Measurements from ENCODE around the gene GCHFR.

GCHFR gene

DNA sequence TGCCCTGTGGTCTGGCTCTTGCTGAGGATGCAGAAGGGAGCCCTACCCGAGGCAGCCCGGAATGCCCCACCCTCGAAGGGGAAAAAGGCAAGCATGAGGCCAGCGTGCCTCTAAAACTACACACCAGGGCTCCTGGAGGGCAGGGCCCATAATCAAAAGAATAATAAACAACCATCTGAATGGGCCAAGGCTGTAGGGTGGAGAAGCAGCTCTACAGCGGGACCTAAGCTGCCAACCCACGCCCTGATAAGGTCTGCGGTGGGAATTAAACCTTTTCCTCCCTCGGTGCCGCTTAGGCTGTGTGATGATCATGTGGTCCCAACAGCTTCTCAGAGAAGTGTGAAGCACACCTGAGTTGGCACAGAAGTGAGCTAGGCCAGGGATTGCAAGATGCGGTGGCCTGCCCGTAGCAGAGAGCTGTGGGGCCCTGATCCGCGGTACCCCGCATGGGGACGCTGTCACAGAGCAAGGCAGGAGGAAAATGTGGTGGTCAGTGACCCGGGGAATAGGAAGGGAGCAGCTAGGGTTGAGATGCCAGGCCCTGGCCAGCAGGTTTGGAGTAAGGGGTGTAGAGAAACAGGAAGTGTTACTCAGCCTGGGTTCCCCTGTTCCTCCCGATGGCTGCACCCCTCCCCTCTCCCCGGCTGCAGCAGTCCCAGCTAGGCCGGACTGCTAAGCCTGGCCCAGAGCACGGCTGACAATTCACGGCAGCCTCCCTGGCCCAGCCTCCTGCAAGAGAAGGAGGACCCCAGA is 4.8 kb downstream of the GCHFR start (continued):
- TF ChIP-seq MYNN (tag by site-specific recombination; IDR thresholded peaks at IDR 0.05; ENCODE audit: borderline replicate concordance) (no peak), ZBTB7A (tag by site-specific recombination; IDR thresholded peaks at IDR 0.05; ENCODE audit: low read depth) (no peak), REPIN1 (tag by site-specific recombination; IDR thresholded peaks at IDR 0.05; ENCODE audit: low read depth) (no peak), ZNF19 (tag by site-specific recombination; IDR thresholded peaks at IDR 0.05; ENCODE audit: low read depth) (no peak)

DNA sequence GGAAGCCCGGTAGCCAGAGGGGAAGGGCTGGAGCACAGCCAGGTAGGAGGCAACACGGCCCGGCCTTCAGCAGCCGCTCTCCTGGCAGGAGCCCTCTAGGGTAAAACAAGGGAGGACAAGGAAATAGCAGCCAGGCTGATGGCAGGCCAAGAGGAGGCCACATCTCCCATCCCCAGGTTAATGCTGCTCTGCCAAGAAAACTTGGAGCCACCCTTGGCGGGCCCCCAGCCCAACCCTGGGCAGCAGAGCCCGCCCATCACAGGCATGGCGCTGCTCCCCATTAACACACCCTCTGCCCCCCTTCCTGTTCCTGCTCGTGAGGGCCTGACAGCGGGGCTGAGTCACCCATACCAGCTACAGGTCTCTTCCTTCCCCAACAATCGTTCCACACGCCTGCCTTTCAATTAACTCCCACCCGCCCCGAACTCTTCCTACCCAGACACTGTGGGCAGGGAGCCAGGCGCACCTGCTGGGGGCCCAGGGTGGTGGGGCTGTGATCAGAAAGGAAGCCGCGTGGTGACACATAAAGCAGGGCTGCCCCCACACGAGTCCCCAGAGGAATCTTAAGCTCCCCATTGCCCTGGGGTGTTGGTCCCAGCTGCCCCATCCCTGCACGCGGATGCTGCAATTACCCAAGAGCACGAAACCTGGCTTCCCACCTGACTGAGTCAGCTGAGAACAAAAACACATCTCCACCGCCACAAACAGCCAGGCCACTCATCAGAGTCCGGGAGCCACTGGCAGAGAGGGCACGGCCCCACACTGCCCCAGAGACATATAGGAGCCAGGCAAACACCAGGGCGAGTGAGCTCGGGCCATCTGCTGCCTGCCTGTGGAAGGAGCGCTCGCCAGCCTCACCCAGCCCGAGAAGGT is 5.6 kb downstream of the GCHFR start, which contains the start of gene C15orf62:
C15orf62 (plus strand) TSS at position 707 of the 873 bp plus-strand sequence. CDS start 516 bp downstream, outside the sequence.
- Histone ChIP-seq H3K4me1 (ENCODE audit: control insufficient read depth, insufficient read depth, low read length) (peaks cover 25% of the 10 kb centered on the region), H3K27ac (ENCODE audit: extremely low read depth, low read depth, low read length) (peak within 1 kb of the TSS; percentile 58), H3K9me3 (ENCODE audit: control insufficient read depth, insufficient read depth, low read depth, low read length) (no peaks in the 10 kb centered on the region), H3K4me3 (ENCODE audit: low read depth, low read length) (no peak within 1 kb of the TSS), H3K36me3 (ENCODE audit: control insufficient read depth in 2 of 2, insufficient read depth in 1 of 2, low read length in 2 of 2) (peaks cover 0 to 27% of the 10 kb centered on the region in 2 experiments; a peak in 1 of 3 replicates)
- POLR2A ChIA-PET, result interaction anchor here (0.6 to 0.8 kb wide), 2 partner anchors 38 to 325 kb away, joined by 3 to 5 read pairs; partner anchors contain the start of genes DNAJC17 and ZFYVE19
- CTCF ChIA-PET, result interaction anchor here (0.8 to 3.1 kb wide), 2 partner anchors 13 to 15 kb away, joined by 5 to 10 read pairs; no protein-coding TSS in a partner anchor
- TF ChIP-seq, protein P1, sequence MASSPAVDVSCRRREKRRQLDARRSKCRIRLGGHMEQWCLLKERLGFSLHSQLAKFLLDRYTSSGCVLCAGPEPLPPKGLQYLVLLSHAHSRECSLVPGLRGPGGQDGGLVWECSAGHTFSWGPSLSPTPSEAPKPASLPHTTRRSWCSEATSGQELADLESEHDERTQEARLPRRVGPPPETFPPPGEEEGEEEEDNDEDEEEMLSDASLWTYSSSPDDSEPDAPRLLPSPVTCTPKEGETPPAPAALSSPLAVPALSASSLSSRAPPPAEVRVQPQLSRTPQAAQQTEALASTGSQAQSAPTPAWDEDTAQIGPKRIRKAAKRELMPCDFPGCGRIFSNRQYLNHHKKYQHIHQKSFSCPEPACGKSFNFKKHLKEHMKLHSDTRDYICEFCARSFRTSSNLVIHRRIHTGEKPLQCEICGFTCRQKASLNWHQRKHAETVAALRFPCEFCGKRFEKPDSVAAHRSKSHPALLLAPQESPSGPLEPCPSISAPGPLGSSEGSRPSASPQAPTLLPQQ (tag by site-specific recombination; IDR thresholded peaks at IDR 0.05), result peak; percentile 60
- 0 out of 2 replicates have a peak, but pooled peaks have one; percentile 38 for TF ChIP-seq ZNF24 (tag by site-specific recombination; IDR thresholded peaks at IDR 0.05)
- peak; percentile 93 for TF ChIP-seq ZIC2 (tag by site-specific recombination; IDR thresholded peaks at IDR 0.05)
- TF ChIP-seq, protein P2, sequence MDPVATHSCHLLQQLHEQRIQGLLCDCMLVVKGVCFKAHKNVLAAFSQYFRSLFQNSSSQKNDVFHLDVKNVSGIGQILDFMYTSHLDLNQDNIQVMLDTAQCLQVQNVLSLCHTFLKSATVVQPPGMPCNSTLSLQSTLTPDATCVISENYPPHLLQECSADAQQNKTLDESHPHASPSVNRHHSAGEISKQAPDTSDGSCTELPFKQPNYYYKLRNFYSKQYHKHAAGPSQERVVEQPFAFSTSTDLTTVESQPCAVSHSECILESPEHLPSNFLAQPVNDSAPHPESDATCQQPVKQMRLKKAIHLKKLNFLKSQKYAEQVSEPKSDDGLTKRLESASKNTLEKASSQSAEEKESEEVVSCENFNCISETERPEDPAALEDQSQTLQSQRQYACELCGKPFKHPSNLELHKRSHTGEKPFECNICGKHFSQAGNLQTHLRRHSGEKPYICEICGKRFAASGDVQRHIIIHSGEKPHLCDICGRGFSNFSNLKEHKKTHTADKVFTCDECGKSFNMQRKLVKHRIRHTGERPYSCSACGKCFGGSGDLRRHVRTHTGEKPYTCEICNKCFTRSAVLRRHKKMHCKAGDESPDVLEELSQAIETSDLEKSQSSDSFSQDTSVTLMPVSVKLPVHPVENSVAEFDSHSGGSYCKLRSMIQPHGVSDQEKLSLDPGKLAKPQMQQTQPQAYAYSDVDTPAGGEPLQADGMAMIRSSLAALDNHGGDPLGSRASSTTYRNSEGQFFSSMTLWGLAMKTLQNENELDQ (tag by site-specific recombination; IDR thresholded peaks at IDR 0.05; ENCODE audit: low read depth), result no peak
- TF ChIP-seq, protein P3, sequence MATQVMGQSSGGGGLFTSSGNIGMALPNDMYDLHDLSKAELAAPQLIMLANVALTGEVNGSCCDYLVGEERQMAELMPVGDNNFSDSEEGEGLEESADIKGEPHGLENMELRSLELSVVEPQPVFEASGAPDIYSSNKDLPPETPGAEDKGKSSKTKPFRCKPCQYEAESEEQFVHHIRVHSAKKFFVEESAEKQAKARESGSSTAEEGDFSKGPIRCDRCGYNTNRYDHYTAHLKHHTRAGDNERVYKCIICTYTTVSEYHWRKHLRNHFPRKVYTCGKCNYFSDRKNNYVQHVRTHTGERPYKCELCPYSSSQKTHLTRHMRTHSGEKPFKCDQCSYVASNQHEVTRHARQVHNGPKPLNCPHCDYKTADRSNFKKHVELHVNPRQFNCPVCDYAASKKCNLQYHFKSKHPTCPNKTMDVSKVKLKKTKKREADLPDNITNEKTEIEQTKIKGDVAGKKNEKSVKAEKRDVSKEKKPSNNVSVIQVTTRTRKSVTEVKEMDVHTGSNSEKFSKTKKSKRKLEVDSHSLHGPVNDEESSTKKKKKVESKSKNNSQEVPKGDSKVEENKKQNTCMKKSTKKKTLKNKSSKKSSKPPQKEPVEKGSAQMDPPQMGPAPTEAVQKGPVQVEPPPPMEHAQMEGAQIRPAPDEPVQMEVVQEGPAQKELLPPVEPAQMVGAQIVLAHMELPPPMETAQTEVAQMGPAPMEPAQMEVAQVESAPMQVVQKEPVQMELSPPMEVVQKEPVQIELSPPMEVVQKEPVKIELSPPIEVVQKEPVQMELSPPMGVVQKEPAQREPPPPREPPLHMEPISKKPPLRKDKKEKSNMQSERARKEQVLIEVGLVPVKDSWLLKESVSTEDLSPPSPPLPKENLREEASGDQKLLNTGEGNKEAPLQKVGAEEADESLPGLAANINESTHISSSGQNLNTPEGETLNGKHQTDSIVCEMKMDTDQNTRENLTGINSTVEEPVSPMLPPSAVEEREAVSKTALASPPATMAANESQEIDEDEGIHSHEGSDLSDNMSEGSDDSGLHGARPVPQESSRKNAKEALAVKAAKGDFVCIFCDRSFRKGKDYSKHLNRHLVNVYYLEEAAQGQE (tag by site-specific recombination; IDR thresholded peaks at IDR 0.05), result no peak
- TF ChIP-seq, protein P4, sequence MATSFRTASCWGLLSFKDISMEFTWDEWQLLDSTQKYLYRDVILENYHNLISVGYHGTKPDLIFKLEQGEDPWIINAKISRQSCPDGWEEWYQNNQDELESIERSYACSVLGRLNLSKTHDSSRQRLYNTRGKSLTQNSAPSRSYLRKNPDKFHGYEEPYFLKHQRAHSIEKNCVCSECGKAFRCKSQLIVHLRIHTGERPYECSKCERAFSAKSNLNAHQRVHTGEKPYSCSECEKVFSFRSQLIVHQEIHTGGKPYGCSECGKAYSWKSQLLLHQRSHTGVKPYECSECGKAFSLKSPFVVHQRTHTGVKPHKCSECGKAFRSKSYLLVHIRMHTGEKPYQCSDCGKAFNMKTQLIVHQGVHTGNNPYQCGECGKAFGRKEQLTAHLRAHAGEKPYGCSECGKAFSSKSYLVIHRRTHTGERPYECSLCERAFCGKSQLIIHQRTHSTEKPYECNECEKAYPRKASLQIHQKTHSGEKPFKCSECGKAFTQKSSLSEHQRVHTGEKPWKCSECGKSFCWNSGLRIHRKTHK (tag by site-specific recombination; IDR thresholded peaks at IDR 0.05), result no peak
- TF ChIP-seq TCF7L2 (IDR thresholded peaks at IDR 0.05; ENCODE audit: borderline replicate concordance, low read depth, low read length), result no peak
- peak; percentile 80 for TF ChIP-seq ZBTB8A (tag by site-specific recombination; IDR thresholded peaks at IDR 0.05)
- TF ChIP-seq, protein P5, sequence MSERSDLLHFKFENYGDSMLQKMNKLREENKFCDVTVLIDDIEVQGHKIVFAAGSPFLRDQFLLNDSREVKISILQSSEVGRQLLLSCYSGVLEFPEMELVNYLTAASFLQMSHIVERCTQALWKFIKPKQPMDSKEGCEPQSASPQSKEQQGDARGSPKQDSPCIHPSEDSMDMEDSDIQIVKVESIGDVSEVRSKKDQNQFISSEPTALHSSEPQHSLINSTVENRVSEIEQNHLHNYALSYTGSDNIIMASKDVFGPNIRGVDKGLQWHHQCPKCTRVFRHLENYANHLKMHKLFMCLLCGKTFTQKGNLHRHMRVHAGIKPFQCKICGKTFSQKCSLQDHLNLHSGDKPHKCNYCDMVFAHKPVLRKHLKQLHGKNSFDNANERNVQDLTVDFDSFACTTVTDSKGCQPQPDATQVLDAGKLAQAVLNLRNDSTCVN (tag by site-specific recombination; optimal IDR thresholded peaks at IDR 0.05), result peak; percentile 13
- TF ChIP-seq ZNF274 (IDR thresholded peaks at IDR 0.05; ENCODE audit: low read length), result no peak
- TF ChIP-seq ZNF274 (tag by site-specific recombination; IDR thresholded peaks at IDR 0.05; ENCODE audit: borderline replicate concordance), result no peak
- TF ChIP-seq ZNF544 (tag by site-specific recombination; IDR thresholded peaks at IDR 0.05), result no peak
- TF ChIP-seq ZNF510 (tag by site-specific recombination; IDR thresholded peaks at IDR 0.05; ENCODE audit: insufficient replicate concordance), result no peak
- no peak for TF ChIP-seq ZNF112 (tag by site-specific recombination; IDR thresholded peaks at IDR 0.05)
- TF ChIP-seq ZNF248 (tag by site-specific recombination; IDR thresholded peaks at IDR 0.05), result no peak
- TF ChIP-seq, protein P6, sequence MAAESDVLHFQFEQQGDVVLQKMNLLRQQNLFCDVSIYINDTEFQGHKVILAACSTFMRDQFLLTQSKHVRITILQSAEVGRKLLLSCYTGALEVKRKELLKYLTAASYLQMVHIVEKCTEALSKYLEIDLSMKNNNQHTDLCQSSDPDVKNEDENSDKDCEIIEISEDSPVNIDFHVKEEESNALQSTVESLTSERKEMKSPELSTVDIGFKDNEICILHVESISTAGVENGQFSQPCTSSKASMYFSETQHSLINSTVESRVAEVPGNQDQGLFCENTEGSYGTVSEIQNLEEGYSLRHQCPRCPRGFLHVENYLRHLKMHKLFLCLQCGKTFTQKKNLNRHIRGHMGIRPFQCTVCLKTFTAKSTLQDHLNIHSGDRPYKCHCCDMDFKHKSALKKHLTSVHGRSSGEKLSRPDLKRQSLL (tag by site-specific recombination; IDR thresholded peaks at IDR 0.05), result no peak
- no peak for TF ChIP-seq PRDM1 (tag by site-specific recombination; IDR thresholded peaks at IDR 0.05)
- no peak for TF ChIP-seq ZNF202 (tag by site-specific recombination; IDR thresholded peaks at IDR 0.05; ENCODE audit: borderline replicate concordance)

All from HEK293 (cell line).